DND-41 (cell line): ENCODE results near the gene MIEF2.

Experiments
- ATAC-seq: fragments of 200-7000 bp; cut with Tn5 transposase; 3 replicates; pipeline ENCODE4 v1.9.1; 2021; ENCODE audit warnings: low read depth; ENCODE audit not compliant: insufficient read depth
- DNase-seq: peaks from one replicate; pipeline ENCODE4 v3.0.0-alpha.2; 2020
- H2AFZ ChIP-seq: 2 replicates; pipeline ENCODE4 v1.6.0; 2012; ENCODE audit warnings: low read depth, low read length
- H3K27ac ChIP-seq: 2 replicates; pipeline ENCODE4 v1.5.1; 2012; ENCODE audit warnings: low read length, inconsistent platforms
- H3K27me3 ChIP-seq: fragments of 200-600 bp; sonication (generic); 2 replicates; pipeline ENCODE4 v1.6.0; 2012; ENCODE audit warnings: low read length, mild to moderate bottlenecking, inconsistent platforms; ENCODE audit not compliant: insufficient read depth, poor library complexity
- H3K36me3 ChIP-seq: 2 replicates; pipeline ENCODE4 v1.5.1; 2012; ENCODE audit warnings: low read length, inconsistent platforms; ENCODE audit not compliant: insufficient read depth
- H3K4me1 ChIP-seq: 2 replicates; pipeline ENCODE4 v1.5.1; 2012; ENCODE audit warnings: mild to moderate bottlenecking, low read length; ENCODE audit not compliant: insufficient read depth
- H3K4me2 ChIP-seq: 2 replicates; pipeline ENCODE4 v1.6.0; 2012; ENCODE audit warnings: mild to moderate bottlenecking, moderate library complexity, low read length, inconsistent platforms; ENCODE audit not compliant: insufficient read depth
- H3K4me3 ChIP-seq, 2 experiments: fragments of 200-600 bp in 1 of 2; shearing (Covaris generic) in 1 of 2; 2 replicates each; pipeline ENCODE4 v1.5.1; 2012 to 2016; ENCODE audit warnings: inconsistent platforms in 2 of 2, low read length in 2 of 2, mild to moderate bottlenecking in 2 of 2, low read depth in 1 of 2, moderate library complexity in 1 of 2
- H3K79me2 ChIP-seq: 2 replicates; pipeline ENCODE4 v1.6.0; 2012; ENCODE audit warnings: low read length, inconsistent platforms; ENCODE audit not compliant: insufficient read depth
- H3K9ac ChIP-seq: 2 replicates; pipeline ENCODE4 v1.6.0; 2012; ENCODE audit warnings: low read depth, mild to moderate bottlenecking, inconsistent platforms, low read length, moderate library complexity
- H3K9me3 ChIP-seq: 2 replicates; pipeline ENCODE4 v1.5.1; 2012; ENCODE audit warnings: low read length, moderate library complexity, mild to moderate bottlenecking, inconsistent platforms; ENCODE audit not compliant: insufficient read depth, severe bottlenecking
- H4K20me1 ChIP-seq: 2 replicates; pipeline ENCODE4 v1.6.0; 2012; ENCODE audit warnings: low read length; ENCODE audit not compliant: insufficient read depth
- EZH2 ChIP-seq: IDR thresholded peaks from 3 replicates; pipeline ENCODE4 v1.6.1; 2012; ENCODE audit warnings: borderline replicate concordance, low read depth, mild to moderate bottlenecking, moderate library complexity, low read length, inconsistent platforms; ENCODE audit not compliant: severe bottlenecking
- TF ChIP-seq, protein P1 (sequence below): IDR thresholded peaks from 2 replicates; pipeline ENCODE4 v1.5.1; 2012; ENCODE audit warnings: borderline replicate concordance, low read length, moderate library complexity, mild to moderate bottlenecking; ENCODE audit not compliant: poor library complexity, severe bottlenecking; ENCODE audit errors: extremely low read depth

MIEF2 gene

DNA sequence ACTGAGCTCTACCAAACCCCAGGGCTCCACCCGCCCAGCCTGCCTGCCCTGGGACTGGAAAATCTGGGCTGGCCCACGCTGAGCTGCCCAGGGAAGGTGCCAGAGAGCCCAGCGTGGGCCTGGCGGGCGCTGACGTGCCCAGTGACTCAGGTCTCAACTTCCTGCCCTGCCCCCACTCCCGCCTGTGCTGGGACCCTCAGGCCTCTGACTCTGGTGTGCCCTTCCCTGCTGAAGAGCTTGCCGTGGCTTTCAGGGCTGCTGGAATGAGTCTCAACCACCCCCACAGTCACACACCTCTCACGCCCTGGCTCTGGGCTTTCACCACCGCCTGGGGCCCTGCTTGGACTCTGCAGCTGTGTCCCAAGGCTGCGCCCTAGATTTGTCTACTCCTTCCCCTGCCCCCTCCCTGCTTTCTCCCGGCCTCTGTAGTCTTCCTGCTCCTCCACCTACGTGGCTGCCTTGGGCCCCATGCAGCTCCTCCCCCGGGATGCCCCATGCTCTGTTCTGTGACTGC is 24.7 kb upstream of the MIEF2 start:
- Histone ChIP-seq H3K9ac (no peak overlapping the region), H4K20me1 (peaks cover 5% of the 10 kb centered on the region; the same call in 1 of the 2 replicates), H3K9me3 (no peaks in the 10 kb centered on the region), H3K27me3 (no peaks in the 10 kb centered on the region), H2AFZ (no peak overlapping the region), H3K79me2 (peaks cover 3% of the 10 kb centered on the region; the same call in 1 of the 2 replicates), H3K4me2 (no peak overlapping the region), H3K27ac (no peak overlapping the region), H3K4me3 (no peak overlapping the region), H3K4me1 (no peaks in the 10 kb centered on the region), H3K36me3 (peaks cover 65% of the 10 kb centered on the region)
- 0 out of 3 replicates have a peak, but pooled peaks have one; percentile 18 for ATAC-seq
- TF ChIP-seq, protein P1, sequence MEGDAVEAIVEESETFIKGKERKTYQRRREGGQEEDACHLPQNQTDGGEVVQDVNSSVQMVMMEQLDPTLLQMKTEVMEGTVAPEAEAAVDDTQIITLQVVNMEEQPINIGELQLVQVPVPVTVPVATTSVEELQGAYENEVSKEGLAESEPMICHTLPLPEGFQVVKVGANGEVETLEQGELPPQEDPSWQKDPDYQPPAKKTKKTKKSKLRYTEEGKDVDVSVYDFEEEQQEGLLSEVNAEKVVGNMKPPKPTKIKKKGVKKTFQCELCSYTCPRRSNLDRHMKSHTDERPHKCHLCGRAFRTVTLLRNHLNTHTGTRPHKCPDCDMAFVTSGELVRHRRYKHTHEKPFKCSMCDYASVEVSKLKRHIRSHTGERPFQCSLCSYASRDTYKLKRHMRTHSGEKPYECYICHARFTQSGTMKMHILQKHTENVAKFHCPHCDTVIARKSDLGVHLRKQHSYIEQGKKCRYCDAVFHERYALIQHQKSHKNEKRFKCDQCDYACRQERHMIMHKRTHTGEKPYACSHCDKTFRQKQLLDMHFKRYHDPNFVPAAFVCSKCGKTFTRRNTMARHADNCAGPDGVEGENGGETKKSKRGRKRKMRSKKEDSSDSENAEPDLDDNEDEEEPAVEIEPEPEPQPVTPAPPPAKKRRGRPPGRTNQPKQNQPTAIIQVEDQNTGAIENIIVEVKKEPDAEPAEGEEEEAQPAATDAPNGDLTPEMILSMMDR: no peak
- TF ChIP-seq EZH2: no peak
- no peak for DNase-seq

DNA sequence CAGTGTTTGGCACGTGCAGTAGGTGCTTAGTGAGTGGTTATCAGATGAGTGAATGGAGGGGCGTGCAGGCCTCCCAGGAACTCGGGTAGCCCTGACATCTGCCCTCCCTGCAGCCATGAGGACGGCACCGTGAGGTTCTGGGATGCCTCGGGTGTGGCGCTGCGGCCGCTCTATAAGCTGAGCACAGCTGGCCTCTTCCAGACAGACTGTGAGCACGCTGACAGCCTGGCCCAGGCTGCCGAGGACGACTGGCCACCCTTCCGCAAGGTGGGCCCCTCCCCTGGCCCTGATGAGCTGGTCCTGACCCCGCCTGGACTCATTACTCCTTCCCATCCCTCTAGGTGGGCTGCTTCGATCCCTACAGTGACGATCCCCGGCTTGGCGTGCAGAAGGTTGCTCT is 24.0 kb upstream of the MIEF2 start:
- H3K9me3 ChIP-seq: no peaks in the 10 kb centered on the region
- H3K27me3 ChIP-seq: no peaks in the 10 kb centered on the region
- TF ChIP-seq EZH2: no peak
- TF ChIP-seq, protein P1: no peak
- no peak overlapping the region for H3K27ac ChIP-seq
- no peak overlapping the region for H3K4me2 ChIP-seq
- peaks cover 72% of the 10 kb centered on the region for H3K36me3 ChIP-seq
- no peak overlapping the region for H2AFZ ChIP-seq
- DNase-seq (no peak), ATAC-seq (no peak)
- H4K20me1 ChIP-seq: peaks cover 5% of the 10 kb centered on the region; the same call in 1 of the 2 replicates
- H3K79me2 ChIP-seq: peaks cover 3% of the 10 kb centered on the region; the same call in 1 of the 2 replicates
- no peak overlapping the region for H3K9ac ChIP-seq
- H3K4me1 ChIP-seq: no peaks in the 10 kb centered on the region
- H3K4me3 ChIP-seq: no peak overlapping the region

DNA sequence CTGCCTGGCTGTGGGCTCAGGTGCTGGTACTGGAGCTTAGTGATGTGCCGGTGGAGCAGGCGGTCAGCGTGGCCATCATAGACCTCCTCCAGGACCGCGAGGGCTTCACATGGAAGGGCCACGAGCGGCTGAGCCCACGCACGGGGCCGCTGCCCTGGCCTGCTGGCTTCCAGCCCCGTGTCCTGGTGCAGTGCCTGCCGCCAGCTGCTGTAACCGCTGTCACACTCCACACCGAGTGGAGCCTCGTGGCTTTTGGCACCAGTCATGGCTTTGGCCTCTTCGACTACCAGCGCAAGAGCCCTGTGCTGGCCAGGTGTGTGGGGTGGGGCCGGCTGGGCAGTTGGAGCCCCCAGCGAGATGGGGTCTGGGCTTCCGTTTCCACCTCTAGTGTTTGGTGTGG is 23.0 kb upstream of the MIEF2 start:
- Histone ChIP-seq H3K4me1 (no peaks in the 10 kb centered on the region), H3K27me3 (no peaks in the 10 kb centered on the region), H3K27ac (no peak overlapping the region), H3K4me2 (no peak overlapping the region), H3K9me3 (no peaks in the 10 kb centered on the region), H3K36me3 (peaks cover 75% of the 10 kb centered on the region), H3K79me2 (no peaks in the 10 kb centered on the region), H4K20me1 (peaks cover 3% of the 10 kb centered on the region; the same call in 1 of the 2 replicates), H3K9ac (no peak overlapping the region), H3K4me3 (no peak overlapping the region), H2AFZ (no peak overlapping the region)
- DNase-seq (no peak), ATAC-seq (no peak)
- TF ChIP-seq EZH2: no peak
- TF ChIP-seq, protein P1: no peak

DNA sequence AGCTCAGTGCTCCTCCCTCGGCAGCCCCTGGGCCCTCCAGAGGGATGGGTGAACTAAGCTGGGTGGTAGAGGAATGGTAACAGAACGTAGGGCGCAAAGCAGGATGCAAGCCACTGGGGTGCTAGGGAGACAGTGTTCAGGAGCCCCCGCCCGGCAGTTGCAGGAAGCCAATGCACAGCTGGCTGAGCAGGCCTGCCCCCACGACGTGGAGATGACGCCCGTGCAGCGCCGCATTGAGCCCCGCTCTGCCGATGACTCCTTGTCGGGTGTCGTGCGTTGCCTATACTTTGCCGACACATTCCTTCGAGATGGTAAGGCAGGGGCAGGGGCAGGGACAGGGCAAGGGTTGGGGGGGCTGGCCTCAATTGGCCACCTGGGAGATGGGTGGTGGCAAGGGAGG is 22.2 kb upstream of the MIEF2 start:
- Histone ChIP-seq H3K79me2 (no peaks in the 10 kb centered on the region), H3K4me2 (no peak overlapping the region), H2AFZ (no peak overlapping the region), H3K27ac (no peak overlapping the region), H3K9me3 (no peaks in the 10 kb centered on the region), H3K9ac (no peak overlapping the region), H3K4me3 (no peak overlapping the region), H3K4me1 (no peaks in the 10 kb centered on the region), H3K36me3 (peaks cover 72% of the 10 kb centered on the region), H3K27me3 (no peaks in the 10 kb centered on the region), H4K20me1 (peaks cover 3% of the 10 kb centered on the region; the same call in 1 of the 2 replicates)
- no peak for ATAC-seq
- TF ChIP-seq, protein P1: no peak
- no peak for TF ChIP-seq EZH2
- no peak for DNase-seq
